ENCODE results near the gene DSC2. TPM values are rescaled to one million over a fixed set of nuclear protein-coding genes. Genes with fewer than 3 reads are reported as not detected.

DSC2 gene
- total RNA-seq, 1 donor from 2014 or later = 1.6 TPM

DNA sequence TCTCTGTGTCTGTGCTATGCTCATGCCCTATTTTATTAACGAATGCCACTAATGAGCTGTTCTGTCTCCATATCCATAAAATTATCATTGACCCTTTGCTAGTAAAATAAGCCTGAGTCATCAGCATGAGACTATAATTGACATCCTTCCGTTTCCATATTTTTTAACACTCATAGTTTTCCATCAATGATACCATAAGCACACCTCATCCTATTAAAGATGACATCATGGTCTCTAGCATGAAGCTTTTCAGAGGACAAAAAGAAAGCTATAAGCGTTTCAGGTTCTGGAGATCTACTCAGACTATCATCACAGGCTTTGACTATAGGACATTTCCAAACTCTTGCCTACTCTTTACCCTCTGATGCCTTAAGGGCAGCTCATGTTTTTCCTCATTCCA lies 1.2 kb upstream of the DSC2 start:
- H3K36me3 Mint-ChIP-seq (ENCODE audit: unreplicated experiment) = no peaks in the 10 kb centered on the region
- no peak overlapping the region for H3K4me3 Mint-ChIP-seq (ENCODE audit: unreplicated experiment)

DNA sequence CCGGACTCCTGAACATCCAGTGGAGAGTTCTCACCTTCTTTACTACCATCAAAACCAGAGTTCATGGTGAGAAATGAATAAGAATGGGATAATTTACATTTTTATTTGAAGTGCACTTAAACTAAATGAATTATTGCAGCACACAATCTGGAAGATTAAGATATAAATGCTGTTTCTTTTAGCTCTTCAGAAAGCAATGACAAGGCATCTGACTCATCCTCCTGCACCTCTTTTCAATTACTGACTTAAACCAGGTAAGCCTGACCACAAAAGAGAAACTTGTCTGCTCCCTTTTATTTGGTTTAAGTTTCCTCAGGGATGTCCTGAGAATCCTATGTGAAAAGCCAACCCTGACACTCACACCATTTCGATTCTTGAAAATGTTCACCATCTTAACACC lies 720 bp upstream of the DSC2 start:
- peaks cover 7% of the 10 kb centered on the region for H3K9me3 Mint-ChIP-seq (ENCODE audit: unreplicated experiment)
- no peaks in the 10 kb centered on the region for H3K36me3 Mint-ChIP-seq (ENCODE audit: unreplicated experiment)
- no peak overlapping the region for H3K4me3 Mint-ChIP-seq (ENCODE audit: unreplicated experiment)
- peaks cover 10% of the 10 kb centered on the region for H3K4me1 Mint-ChIP-seq (ENCODE audit: unreplicated experiment)
- no peak for DNase-seq (ENCODE audit: extremely low spot score, unreplicated experiment)
- H3K27me3 Mint-ChIP-seq (ENCODE audit: unreplicated experiment) = peaks cover 66% of the 10 kb centered on the region
- H3K27ac Mint-ChIP-seq (ENCODE audit: unreplicated experiment) = no peak overlapping the region
- TF ChIP-seq, protein P1, sequence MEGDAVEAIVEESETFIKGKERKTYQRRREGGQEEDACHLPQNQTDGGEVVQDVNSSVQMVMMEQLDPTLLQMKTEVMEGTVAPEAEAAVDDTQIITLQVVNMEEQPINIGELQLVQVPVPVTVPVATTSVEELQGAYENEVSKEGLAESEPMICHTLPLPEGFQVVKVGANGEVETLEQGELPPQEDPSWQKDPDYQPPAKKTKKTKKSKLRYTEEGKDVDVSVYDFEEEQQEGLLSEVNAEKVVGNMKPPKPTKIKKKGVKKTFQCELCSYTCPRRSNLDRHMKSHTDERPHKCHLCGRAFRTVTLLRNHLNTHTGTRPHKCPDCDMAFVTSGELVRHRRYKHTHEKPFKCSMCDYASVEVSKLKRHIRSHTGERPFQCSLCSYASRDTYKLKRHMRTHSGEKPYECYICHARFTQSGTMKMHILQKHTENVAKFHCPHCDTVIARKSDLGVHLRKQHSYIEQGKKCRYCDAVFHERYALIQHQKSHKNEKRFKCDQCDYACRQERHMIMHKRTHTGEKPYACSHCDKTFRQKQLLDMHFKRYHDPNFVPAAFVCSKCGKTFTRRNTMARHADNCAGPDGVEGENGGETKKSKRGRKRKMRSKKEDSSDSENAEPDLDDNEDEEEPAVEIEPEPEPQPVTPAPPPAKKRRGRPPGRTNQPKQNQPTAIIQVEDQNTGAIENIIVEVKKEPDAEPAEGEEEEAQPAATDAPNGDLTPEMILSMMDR (IDR thresholded peaks at IDR 0.05) = no peak

More for the DNA sequence above, 1.2 kb upstream of the DSC2 start:
- peaks cover 10% of the 10 kb centered on the region for H3K4me1 Mint-ChIP-seq (ENCODE audit: unreplicated experiment)
- TF ChIP-seq, protein P1 (IDR thresholded peaks at IDR 0.05) = no peak
- H3K27me3 Mint-ChIP-seq (ENCODE audit: unreplicated experiment) = peaks cover 68% of the 10 kb centered on the region
- H3K27ac Mint-ChIP-seq (ENCODE audit: unreplicated experiment) = no peak overlapping the region
- peaks cover 7% of the 10 kb centered on the region for H3K9me3 Mint-ChIP-seq (ENCODE audit: unreplicated experiment)
- DNase-seq (ENCODE audit: extremely low spot score, unreplicated experiment) = no peak

DNA sequence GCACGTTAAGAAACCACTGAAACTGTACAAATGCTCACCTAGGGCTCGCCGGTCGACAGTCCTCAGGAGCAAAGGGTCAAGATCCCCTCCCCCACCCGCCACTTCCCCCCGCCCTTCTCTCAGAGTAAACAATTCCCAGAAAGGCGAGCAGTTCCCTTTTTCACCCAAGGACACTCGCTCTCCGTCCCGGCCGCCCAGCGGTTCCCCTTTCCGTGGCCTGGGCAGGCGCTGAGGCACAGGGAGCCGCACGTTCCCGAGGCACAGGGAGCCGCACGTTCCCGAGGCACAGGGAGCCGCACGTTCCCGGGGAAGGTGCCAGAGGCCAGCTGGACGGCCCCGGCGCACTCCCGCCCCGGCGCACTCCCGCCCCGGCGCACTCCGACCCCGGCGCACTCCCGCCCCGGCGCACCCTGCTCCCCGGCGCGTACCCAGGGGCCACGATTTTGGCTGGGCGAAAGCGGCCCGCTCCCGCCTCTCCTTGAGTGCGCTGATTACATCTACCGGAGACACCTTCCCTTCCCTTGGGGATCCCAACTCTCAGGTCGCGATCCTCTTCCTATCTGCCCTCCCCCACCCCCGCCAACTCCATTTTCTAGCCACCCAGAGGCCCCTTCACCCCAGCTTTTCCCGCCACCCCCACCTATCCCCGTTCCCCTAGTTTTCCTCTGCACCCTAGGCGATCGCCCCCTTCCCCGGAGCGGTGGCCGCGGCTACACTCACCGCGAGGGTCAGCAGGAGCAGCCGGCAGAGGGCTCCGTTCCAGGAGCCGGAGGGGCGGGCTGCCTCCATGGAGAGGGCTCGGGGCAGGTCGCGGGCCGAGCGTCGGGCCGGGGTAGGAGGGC lies 817 bp downstream of the DSC2 start:
- Mint-ChIP-seq H3K4me3 (ENCODE audit: unreplicated experiment) (peak overlapping the region; percentile 71), H3K27ac (ENCODE audit: unreplicated experiment) (no peak overlapping the region), H3K36me3 (ENCODE audit: unreplicated experiment) (no peaks in the 10 kb centered on the region), H3K27me3 (ENCODE audit: unreplicated experiment) (peaks cover 54% of the 10 kb centered on the region), H3K9me3 (ENCODE audit: unreplicated experiment) (peaks cover 7% of the 10 kb centered on the region), H3K4me1 (ENCODE audit: unreplicated experiment) (peaks cover 10% of the 10 kb centered on the region)
- TF ChIP-seq, protein P1 (IDR thresholded peaks at IDR 0.05) = peak; percentile 31
- DNase-seq (ENCODE audit: extremely low spot score, unreplicated experiment) = no peak

DNA sequence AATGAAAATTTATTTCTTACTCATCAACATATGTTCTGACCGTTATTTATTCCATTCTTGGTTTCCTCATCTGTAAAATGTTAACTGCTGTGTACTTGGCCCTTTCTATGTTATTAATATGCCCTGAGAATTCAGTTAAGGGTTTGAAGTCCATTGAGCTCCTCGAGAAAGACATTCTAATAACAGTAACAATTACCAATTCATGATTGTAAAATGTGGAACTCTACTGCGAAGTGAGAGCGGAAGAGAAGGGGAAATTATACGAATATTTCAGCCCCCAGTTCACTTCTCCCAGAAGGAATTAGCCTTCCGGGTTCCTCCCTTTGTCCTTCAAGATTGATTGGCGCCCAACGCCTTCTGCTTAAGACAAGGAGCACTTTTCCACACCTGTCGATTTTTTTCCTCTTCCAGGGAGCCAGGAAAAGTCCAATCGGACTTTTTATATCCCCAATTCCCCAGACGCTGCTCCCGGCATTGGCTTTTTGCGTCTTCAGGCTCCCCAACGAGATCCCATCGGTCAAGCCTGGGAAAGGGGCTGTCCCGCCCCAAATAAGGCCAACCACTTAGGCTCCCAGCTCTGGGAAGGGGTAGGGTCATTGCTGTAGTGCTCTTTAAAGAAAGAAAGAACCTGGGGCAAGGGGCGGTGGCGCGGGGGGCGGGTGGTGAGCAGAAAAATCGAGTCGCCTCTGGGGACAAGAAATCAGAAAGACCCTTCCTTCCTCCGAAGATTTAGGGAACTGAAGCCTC lies 1.6 kb downstream of the DSC2 start:
- Mint-ChIP-seq H3K36me3 (ENCODE audit: unreplicated experiment) (no peaks in the 10 kb centered on the region), H3K27ac (ENCODE audit: unreplicated experiment) (peak overlapping the region; percentile 32), H3K9me3 (ENCODE audit: unreplicated experiment) (peaks cover 7% of the 10 kb centered on the region), H3K4me1 (ENCODE audit: unreplicated experiment) (peaks cover 10% of the 10 kb centered on the region), H3K4me3 (ENCODE audit: unreplicated experiment) (peak overlapping the region; percentile 71), H3K27me3 (ENCODE audit: unreplicated experiment) (peaks cover 58% of the 10 kb centered on the region)
- no peak for DNase-seq (ENCODE audit: extremely low spot score, unreplicated experiment)
- TF ChIP-seq, protein P1 (IDR thresholded peaks at IDR 0.05) = no peak
